Measurements from ENCODE around the gene S100PBP. TPM values are rescaled to one million over a fixed set of nuclear protein-coding genes. Genes with fewer than 3 reads are reported as not detected.

The S100PBP gene
- total and polyA plus RNA-seq, 7 donors, result 3.9 to 18.1 (median 9.7) TPM

- DNase-seq (no peak), ATAC-seq (no peak)
- no peak for TF ChIP-seq CTCF (IDR thresholded peaks at IDR 0.05)
- Histone ChIP-seq H3K4me1 (peaks cover 12% of the 10 kb centered on the region), H3K9me3 (no peaks in the 10 kb centered on the region), H3K36me3 (ENCODE audit: insufficient read depth in 1 of 2, low read depth in 1 of 2) (no peaks in the 10 kb centered on the region), H3K27ac (no peak overlapping the region), H3K27me3 (ENCODE audit: insufficient read depth in 3 of 3, low read length in 2 of 3) (peaks cover 0 to 31% (median 17%) of the 10 kb centered on the region in 3 donors), H3K4me3 (no peak overlapping the region)
- 81 to 83% (median 82%) methylated on average over 4 of the region's 4 CpGs for WGBS, 3 donors
- intact Hi-C loops (cut with DNase I), result no loop called here
These were observed 66.5 kb downstream of the S100PBP start for GRCh38 chr1:32884032-32884372.

- H3K4me3 ChIP-seq, result no peak overlapping the region
- no peak overlapping the region for H3K27ac ChIP-seq
- DNase-seq (no peak), ATAC-seq (no peak)
- WGBS, 3 donors, result 40 to 57% (median 48%) methylated on average over 10 to 12 of the region's 12 CpGs
- no peaks in the 10 kb centered on the region for H3K36me3 ChIP-seq (ENCODE audit: insufficient read depth in 1 of 2, low read depth in 1 of 2)
- peaks cover 0 to 31% (median 18%) of the 10 kb centered on the region in 3 donors for H3K27me3 ChIP-seq (ENCODE audit: insufficient read depth in 3 of 3, low read length in 2 of 3)
- TF ChIP-seq CTCF (IDR thresholded peaks at IDR 0.05), result no peak
- no peaks in the 10 kb centered on the region for H3K9me3 ChIP-seq
- peaks cover 12% of the 10 kb centered on the region for H3K4me1 ChIP-seq
- intact Hi-C loops (cut with DNase I), result no loop called here
These were observed 67.3 kb downstream of the S100PBP start for GRCh38 chr1:32884726-32885125.

- TF ChIP-seq CTCF (IDR thresholded peaks at IDR 0.05), result no peak
- Histone ChIP-seq H3K27ac (no peak overlapping the region), H3K9me3 (no peaks in the 10 kb centered on the region), H3K4me1 (peaks cover 12% of the 10 kb centered on the region), H3K36me3 (ENCODE audit: insufficient read depth in 1 of 2, low read depth in 1 of 2) (no peaks in the 10 kb centered on the region), H3K27me3 (ENCODE audit: insufficient read depth in 3 of 3, low read length in 2 of 3) (peaks cover 0 to 31% (median 18%) of the 10 kb centered on the region in 3 donors), H3K4me3 (no peak overlapping the region)
- intact Hi-C loops (cut with DNase I), result no loop called here
- no peak for DNase-seq
- no peak for ATAC-seq
- WGBS, 3 donors, result 22% methylated on average over 8 of the region's 8 CpGs
These were observed 68.2 kb downstream of the S100PBP start for GRCh38 chr1:32885676-32886003.

DNA sequence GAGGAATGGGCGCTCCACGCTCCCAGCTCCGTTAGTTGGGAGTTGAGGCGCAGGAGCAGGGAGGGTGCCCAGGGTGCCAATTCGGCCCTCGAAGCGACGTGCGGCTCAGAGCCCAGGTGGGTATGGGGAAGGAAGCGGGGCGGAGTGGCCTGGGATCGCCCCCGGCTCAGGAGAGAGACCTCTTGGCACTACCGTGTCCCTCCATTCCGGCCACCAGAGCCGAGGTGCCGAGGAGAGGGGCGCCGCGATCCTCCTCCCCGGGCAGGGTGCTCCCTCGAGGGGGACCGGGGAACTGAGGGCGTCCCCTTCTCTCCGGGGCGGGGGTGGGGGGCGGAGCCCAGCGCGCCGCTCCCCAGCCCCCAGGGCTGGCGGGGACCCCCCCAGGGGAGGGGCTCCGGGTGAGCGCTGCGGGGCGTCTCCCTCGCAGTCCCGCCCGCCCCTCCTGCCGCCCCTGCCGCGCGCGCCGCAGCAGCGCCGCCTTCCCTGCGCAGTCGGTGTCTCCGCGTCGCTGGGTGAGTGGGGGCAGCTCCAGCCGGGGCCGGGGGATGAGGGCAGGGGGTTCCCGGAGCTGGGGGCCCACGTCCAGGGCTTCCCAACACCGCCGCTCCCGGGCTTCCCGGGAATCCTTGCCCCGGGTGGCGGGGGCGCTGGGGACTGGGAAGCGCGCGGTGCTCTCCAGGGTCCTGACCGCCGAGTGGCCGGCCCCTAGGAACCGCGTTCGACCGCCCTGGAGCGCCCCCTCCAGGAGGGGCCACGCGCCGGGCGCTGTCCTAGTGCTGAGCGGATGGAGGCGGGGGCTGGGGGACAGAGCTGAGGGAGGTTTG lies 68.8 kb downstream of the S100PBP start, which contains the start of gene HPCA:
Gene HPCA (plus strand): TSS at position 488 of the 824 bp plus-strand sequence. CDS start 2,408 bp downstream, outside the sequence.
- peak; percentile 55 to 77 for DNase-seq
- no peaks in the 10 kb centered on the region for H3K9me3 ChIP-seq
- no peak within 1 kb of the TSS for H3K27ac ChIP-seq
- intact Hi-C loops (cut with DNase I), result no loop called here
- TF ChIP-seq CTCF (IDR thresholded peaks at IDR 0.05), result peak; percentile 35
- 2 to 5% (median 2%) methylated on average over 47 to 79 of the region's 79 CpGs for WGBS, 3 donors
- no peaks in the 10 kb centered on the region for H3K36me3 ChIP-seq (ENCODE audit: insufficient read depth in 1 of 2, low read depth in 1 of 2)
- H3K4me1 ChIP-seq, result peaks cover 11% of the 10 kb centered on the region
- H3K4me3 ChIP-seq, result peak within 1 kb of the TSS; percentile 32
- H3K27me3 ChIP-seq (ENCODE audit: insufficient read depth in 3 of 3, low read length in 2 of 3), result peaks cover 0 to 36% (median 21%) of the 10 kb centered on the region in 3 donors
- peak; percentile 73 to 87 (median 84) for ATAC-seq
